Left hindlimb (tissue), 1 donor: Measurements from ENCODE around the gene C4A.
"Not testable (repeated sequence)": the region's sequence is repeated elsewhere in the genome, so short reads cannot be mapped to it uniquely, and the experiment has no call there.

ENCODE experiments used
- DNase-seq: peaks from one replicate; pipeline ENCODE4 v3.0.0-alpha.2; 2018

The C4A gene

DNA sequence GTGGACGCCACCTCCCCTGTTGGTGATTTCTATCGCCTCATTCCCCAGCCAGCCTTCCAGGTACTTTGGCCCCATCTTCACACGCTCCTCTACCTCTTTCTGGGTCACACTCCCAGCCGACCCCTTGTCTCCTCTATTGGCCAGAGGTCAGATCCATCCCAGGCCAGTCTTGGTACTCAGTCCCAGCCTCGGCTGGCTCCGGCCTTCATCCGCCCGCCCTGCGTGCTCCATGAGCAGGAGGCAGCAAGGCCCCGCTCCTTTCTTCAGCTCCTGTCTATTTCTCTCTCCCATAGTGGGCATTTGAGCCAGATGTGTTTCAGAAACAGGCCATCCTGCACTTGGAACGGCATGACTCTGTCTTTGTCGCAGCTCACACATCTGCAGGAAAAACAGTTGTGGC is 20.2 kb upstream of the C4A start:
- DNase-seq = peak; percentile 25

GRCh38 chr6:31963921-31964320 is 17.9 kb upstream of the C4A start:
- DNase-seq = no peak

- DNase-seq = no peak
Measured at GRCh38 chr6:31965700-31966099, 16.2 kb upstream of the C4A start.

GRCh38 chr6:31966506-31966905 is 15.4 kb upstream of the C4A start:
- no peak for DNase-seq

DNA sequence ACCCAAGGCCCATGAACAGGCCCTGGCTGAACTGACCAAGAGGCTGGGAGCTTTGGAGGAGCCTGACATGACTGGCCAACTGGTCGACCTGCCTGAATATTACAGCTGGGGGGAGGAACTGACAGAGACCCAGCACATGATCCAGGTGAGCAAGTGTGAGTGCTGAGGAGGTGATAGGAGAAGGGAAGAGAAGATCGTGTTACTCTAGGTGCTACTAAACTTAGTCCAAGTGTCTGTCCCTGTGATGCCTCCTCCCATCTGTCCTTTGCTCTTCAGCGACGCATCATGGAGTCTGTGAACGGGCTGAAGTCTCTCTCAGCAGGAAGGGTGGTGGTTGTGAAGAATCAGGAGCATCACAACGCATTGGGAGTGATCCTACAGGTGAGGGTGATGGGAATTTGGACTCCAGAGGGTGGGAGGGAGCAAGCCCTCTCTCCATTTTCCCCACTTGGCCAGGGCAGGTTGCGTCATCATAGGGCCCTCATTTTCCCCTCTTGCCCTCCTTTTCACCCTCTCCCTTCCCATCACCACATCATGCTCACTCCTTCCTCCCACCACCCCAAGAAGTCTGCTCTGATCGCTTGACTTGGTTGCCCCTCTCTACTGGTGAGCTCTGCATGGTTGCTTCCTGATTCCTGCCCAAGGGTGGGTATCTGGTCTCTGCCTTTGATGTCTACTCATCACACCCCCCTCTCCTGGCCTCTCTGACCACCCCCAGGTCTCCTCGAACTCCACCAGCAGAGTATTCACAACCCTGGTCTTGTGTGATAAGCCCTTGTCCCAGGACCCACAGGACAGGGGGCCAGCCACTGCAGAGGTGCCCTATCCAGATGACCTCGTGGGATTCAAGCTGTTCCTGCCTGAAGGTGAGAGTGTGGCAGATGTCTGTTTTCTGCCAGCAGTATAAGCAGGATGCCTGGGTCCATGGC is 14.6 kb upstream of the C4A start:
- DNase-seq = no peak

- no peak for DNase-seq
Measured at GRCh38 chr6:31967926-31968320, 13.9 kb upstream of the C4A start.

GRCh38 chr6:31968326-31968725 is 13.5 kb upstream of the C4A start:
- DNase-seq = no peak

DNA sequence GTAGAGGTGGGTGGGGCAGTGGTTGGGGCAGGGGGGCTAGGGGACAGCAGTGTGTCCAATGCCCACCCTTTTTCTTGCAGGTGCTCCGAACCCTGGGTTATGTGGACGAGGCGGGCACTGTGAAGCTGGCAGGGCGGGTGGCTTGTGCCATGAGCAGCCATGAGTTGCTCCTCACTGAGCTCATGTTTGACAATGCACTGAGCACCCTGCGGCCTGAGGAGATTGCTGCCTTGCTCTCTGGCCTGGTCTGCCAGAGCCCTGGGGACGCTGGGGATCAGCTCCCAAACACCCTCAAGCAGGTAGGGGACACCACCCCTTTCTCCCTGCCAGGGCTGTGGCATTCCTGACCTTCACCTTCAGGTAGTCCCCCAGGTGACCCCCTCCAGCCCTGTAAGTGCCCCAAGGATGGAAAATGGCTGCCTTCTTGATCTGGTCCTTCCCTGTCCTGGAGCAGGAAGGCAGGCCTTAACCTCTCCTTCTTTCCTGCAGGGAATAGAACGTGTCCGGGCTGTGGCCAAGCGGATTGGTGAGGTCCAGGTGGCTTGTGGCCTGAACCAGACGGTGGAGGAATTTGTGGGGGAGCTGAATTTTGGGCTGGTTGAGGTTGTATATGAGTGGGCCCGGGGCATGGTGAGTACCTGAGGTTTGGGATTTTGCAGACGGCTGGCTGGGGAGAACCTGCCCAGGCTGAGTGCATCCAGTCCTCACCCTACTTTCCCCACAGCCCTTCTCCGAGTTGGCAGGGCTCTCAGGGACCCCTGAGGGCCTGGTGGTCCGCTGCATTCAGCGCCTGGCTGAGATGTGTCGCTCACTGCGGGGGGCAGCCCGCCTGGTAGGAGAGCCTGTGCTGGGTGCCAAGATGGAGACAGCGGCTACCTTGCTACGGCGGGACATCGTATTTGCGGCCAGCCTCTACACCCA is 12.8 kb upstream of the C4A start:
- DNase-seq = no peak

DNA sequence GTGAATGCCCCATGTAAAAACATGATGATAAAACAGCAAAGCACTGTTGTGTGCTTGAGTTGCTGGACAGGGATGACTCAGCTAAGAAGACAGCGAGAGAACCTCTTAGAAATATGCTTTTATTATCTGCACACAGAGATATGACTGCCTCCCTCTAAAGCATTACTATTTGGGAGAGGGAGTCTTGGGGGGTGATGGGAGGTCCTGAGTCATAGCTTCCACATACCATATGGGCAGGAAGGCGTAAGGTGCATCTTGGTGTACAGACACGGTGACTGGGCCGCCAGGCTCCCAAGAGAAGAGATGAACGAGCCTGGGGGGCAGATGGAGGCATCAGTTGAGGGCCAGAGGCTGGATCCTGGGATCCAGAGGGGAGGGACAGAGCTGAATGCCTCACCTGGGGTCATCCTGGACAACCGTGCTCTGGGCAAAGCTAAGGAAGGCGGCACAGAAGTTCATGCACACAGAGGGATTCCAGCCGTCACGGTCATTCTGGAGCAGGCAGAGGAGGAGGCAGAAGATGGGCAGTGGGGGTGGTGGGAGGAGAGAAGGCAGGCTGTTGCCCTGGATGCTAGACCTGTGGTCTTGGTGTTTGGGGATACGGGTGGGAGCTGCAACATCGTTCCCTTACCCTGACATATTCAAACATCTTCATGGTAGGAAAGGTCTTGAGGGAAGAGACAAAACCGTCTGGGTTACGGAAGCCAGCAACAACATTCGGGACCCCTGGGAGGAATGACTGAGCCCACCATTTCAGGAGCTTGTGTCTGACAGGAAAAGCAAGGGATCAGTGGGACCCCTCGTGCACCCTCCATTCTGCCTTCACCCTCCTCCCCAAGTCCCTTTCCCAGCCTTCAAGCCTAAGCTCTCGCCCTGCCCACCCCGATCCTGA is 11.9 kb upstream of the C4A start:
- peak; percentile 27 for DNase-seq

DNA sequence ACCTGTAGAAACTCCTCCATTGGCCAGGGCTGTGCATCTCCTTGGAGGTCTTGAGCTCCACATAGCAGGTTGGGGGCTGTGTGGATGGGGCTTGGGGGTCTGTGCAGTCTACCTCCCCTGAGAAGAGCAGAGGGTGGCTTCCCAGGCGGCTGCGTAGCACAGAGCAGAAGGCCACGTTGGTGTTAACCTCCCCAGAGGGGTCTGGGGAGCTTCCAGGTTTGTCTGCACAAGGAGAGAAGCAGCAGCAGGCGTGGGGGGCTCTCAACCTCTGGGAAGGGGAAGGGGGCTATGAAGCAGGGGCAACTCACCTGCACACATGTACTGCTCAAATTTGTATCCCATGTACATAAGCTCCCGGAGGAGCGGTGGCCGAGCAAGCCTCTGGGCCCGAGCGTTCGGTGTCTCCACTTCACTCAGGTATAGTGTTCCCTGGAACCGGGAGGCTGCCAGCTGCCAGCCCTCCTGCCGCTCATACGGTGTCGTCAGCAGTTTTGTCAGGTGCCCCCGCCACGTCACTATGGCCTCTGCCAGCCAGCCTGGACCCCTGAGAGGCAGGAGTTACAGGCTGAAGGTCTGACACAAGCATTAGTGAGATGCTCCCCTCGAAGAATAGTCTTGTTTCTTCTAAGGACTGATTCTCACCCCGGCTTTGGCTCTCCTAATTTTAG is 11.1 kb upstream of the C4A start:
- peak; percentile 27 for DNase-seq

GRCh38 chr6:31971279-31971992 is 10.4 kb upstream of the C4A start:
- peak; percentile 37 for DNase-seq

DNA sequence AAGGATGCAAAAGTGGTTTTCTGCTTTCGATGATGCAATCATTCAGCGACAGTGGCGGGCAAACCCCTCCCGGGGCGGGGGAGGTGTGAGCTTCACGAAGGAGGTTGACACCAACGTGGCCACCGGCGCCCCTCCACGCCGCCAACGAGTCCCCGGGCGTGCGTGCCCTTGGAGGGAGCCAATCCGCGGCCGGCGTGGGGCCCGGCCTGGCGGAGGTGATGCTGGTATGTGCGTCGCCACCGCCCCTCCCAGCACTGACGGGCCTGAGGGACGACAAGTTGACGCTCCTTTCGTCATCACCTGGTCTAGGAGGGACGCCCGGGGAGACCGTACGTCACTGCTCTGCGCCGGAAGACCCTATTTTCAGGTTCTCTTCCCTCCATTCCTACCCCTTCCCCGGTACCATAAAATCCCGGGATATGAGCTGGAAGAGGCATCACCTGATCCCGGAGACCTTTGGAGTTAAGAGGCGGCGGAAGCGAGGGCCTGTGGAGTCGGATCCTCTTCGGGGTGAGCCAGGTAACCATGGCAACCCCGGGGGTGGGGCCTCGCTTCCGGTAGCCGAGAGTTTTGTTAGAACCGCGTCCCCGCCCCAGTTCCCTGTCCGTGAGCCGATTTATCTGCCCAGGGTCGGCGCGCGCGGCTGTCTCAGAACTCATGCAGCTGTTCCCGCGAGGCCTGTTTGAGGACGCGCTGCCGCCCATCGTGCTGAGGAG is 9.7 kb upstream of the C4A start, which contains the start of gene DXO:
DXO (minus strand) TSS at position 146 of the 716 bp plus-strand sequence. CDS start 463 bp downstream, outside the sequence.
- DNase-seq = peak; percentile 97

DNA sequence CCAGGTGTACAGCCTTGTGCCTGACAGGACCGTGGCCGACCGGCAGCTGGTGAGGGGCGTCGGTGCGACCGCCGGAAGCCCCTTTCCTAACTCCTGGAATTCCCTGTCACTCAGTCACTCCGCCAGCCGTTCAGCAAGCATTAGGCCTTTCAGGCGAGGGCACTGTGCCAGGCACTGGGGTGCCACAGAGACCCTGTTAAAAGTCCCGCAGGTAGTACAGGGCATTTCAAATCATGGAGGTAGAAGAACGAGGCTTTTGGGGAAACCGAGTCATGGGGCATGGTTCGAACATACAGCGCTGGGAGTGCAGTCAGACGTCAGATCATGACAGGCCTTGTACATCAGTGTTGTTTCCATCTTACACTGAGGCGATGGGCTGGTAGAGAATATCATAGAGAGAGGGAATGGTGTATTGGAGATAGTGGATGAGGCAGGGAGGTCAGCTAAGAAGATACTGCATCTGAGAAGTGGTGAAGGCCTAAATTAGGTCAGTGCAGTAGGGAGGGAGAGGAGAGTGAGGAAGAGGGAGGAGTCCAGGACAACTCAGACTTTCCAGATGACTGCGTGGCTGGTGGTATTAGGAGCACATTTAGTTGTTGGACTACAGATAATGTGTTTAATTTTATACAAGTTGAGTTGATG is 9.0 kb upstream of the C4A start:
- peak; percentile 28 for DNase-seq

DNA sequence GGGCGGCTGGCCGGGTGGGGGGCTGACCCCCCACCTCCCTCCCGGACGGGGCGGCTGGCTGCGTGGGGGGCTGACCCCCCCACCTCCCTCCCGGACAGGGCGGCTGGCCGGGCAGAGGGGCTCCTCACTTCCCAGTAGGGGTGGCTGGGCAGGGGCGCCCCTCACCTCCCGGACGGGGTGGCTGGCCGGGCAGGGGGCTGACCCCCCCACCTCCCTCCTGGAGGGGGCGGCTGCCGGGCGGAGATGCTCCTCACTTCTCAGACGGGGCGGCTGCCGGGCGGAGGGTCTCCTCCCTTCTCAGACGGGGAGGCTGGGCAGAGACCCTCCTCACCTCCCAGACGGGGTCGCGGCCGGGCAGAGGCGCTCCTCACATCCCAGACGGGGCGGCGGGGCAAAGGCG is 5.8 kb upstream of the C4A start:
- not testable (repeated sequence) for DNase-seq

- no peak for DNase-seq
Measured at GRCh38 chr6:31977816-31978431, 3.9 kb upstream of the C4A start.

- DNase-seq = no peak
Measured at GRCh38 chr6:31978831-31979230, 3.0 kb upstream of the C4A start.

DNA sequence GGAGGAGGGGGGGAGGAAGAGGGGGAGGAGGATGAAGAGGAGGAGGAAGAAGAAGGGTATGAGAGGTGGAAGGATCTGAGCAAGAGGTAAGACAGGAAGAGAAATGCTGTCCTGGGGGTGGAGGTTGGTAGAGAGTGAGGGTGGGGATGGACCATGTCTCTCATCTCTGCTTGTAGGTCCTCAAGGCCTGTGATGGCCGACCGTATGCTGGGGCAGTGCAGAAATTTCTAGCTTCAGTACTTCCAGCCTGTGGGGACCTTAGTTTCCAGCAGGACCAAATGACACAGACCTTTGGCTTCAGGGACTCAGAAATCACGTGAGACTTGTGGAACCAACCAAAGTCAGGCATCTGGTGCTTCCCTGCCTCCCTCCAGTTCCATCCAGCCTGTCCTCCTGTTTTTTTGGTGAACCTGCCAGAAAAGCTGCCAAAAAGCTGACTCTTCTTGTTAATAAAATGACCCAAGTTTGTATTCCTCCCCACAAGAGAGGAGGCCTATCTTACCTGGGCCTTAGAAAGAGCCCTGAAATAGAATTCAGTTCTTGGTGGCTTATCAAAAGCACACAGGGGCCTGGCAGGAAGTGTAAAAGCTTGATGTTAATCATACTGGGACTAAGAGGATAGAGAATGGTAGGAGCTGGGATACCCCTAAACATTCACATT is 2.5 kb upstream of the C4A start:
- DNase-seq = no peak

GRCh38 chr6:31980195-31980876 is 1.5 kb upstream of the C4A start:
- DNase-seq = not testable (repeated sequence)
